ENCODE results near the gene SPNS3. TPM values are rescaled to one million over a fixed set of nuclear protein-coding genes. Genes with fewer than 3 reads are reported as not detected.

Gene SPNS3
- total and polyA plus RNA-seq, 2 of the 8 experiments (the other 6 are each of a cell fraction or from before 2014, with no cell fraction given) = not detected

DNA sequence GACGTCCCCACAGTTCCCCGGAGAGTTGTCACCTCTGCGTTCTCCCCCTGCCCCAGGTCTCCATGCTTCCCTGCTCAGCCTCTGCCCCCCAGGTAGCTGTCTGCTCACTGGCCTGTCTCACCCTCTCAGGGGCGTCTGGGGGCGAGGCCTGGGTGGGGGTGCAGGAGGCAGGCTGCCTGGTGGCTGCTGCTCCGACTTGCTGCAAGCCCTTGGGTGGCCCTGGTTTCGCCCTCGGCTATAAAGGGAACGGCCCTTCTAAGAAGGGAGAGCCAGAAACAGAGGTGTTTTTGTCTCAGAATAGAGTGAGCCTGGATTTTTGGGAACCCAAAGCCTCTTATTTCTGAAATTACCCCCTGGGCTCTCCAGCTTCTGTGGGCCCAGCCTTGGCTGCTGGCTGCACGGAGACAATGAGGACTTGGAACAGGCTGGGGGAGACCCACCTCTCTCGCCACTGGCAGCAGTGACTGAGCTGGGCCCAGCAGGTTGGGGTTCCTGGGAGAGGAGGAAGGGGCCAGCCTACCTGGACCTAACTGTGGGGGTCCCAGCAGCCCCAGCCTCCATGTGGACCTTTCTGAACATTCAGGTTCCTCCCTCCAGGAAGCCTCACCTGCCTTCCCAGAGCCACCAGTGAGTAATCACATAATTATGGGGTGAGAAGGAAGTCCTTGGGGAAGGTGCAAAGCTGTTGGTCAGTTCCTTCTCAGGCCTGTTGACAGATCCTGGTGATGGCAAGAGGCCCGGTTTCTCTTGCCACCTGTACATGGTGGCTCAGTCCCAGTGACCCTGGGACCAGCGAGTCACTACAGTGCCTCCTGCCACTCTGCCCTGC, 49.5 kb downstream of the SPNS3 start:
- H3K27ac ChIP-seq (ENCODE audit: low read depth, low read length) = no peak overlapping the region
- H3K23ac ChIP-seq (ENCODE audit: insufficient read length) = no peak overlapping the region
- H3K14ac ChIP-seq (ENCODE audit: insufficient read length) = no peak overlapping the region
- H3K4me3 ChIP-seq (ENCODE audit: extremely low read depth in 1 of 4, insufficient read depth in 2 of 4, low read depth in 3 of 4, low read length in 4 of 4) = no peak overlapping the region
- no peak for DNase-seq (ENCODE audit: low read depth in 1 of 2, low spot score in 2 of 2)
- no peak overlapping the region for H2BK12ac ChIP-seq (ENCODE audit: low read depth, low read length)
- H2BK20ac ChIP-seq (ENCODE audit: low read length) = no peak overlapping the region
- no peak overlapping the region for H3K4ac ChIP-seq (replicated peaks; ENCODE audit: insufficient read length, low read depth, low read length)
- no peaks in the 10 kb centered on the region for H3K23me2 ChIP-seq (ENCODE audit: low read depth, low read length)
- no peak for TF ChIP-seq HDAC6 (IDR thresholded peaks at IDR 0.05; ENCODE audit: low read depth, low read length)
- no peak for TF ChIP-seq CHD2 (IDR thresholded peaks at IDR 0.05; ENCODE audit: low read length)
- no peak for TF ChIP-seq TEAD4 (IDR thresholded peaks at IDR 0.05; ENCODE audit: low read depth, low read length)
- TF ChIP-seq SIX5 (IDR thresholded peaks at IDR 0.05; ENCODE audit: low read depth, low read length) = no peak
- TF ChIP-seq, protein P1, sequence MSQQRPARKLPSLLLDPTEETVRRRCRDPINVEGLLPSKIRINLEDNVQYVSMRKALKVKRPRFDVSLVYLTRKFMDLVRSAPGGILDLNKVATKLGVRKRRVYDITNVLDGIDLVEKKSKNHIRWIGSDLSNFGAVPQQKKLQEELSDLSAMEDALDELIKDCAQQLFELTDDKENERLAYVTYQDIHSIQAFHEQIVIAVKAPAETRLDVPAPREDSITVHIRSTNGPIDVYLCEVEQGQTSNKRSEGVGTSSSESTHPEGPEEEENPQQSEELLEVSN (IDR thresholded peaks at IDR 0.05) = no peak
- no peak for TF ChIP-seq POLR2AphosphoS5 (IDR thresholded peaks at IDR 0.05; ENCODE audit: low read depth, low read length)
- no peak for TF ChIP-seq BCL11A (IDR thresholded peaks at IDR 0.05; ENCODE audit: low read depth in 2 of 2, low read length in 2 of 2)
- TF ChIP-seq FOSL1 (IDR thresholded peaks at IDR 0.05; ENCODE audit: insufficient read depth, low read depth, low read length) = no peak
- no peaks in the 10 kb centered on the region for H4K20me1 ChIP-seq (replicated peaks in 1 of 2; ENCODE audit: control insufficient read depth in 1 of 2, insufficient read depth in 2 of 2, low read length in 2 of 2)
- FAIRE-seq = no peak
- H3K18ac ChIP-seq (ENCODE audit: extremely low read depth, low read length) = no peak overlapping the region
- H3K9me3 ChIP-seq (ENCODE audit: insufficient read depth in 2 of 2, low read depth in 1 of 2, low read length in 1 of 2) = no peaks in the 10 kb centered on the region
- H2BK15ac ChIP-seq (ENCODE audit: low read length) = no peak overlapping the region
- no peak overlapping the region for H4K5ac ChIP-seq (ENCODE audit: insufficient read length, low read depth, low read length)
- no peak overlapping the region for H3K56ac ChIP-seq (replicated peaks; ENCODE audit: insufficient read length, low read depth, low read length)
- no peaks in the 10 kb centered on the region for H3K79me2 ChIP-seq (ENCODE audit: control insufficient read depth in 1 of 2, insufficient read depth in 2 of 2, low read length in 2 of 2)
- no peak overlapping the region for H2AK5ac ChIP-seq (ENCODE audit: low read depth, low read length)
- ChIA-PET CTCF (ENCODE audit: partially characterized antibody) (interaction anchor here (1.1 to 1.3 kb wide), 4 partner anchors 10 to 142 kb away, joined by 3 to 4 read pairs (median 3); no protein-coding TSS in a partner anchor), POLR2A (ENCODE audit: partially characterized antibody) (interaction anchor here (1.1 to 2.6 kb wide), 2 partner anchors 17 to 44 kb away, joined by 3 to 7 read pairs; no protein-coding TSS in a partner anchor)
- H2BK5ac ChIP-seq (ENCODE audit: low read depth, low read length) = no peak overlapping the region
- 87% methylated on average over 12 of the region's 13 CpGs; no CpG with 5 or more reads in 1 of the 2 experiments for WGBS, 2 experiments (ENCODE audit: extremely low coverage in 1 of 2, insufficient coverage in 1 of 2, insufficient read length in 1 of 2, insufficient replicate concordance in 2 of 2, low coverage in 1 of 2, low lambda C conversion rate in 2 of 2, missing lambda C conversion rate in 1 of 2)
- H3K4me1 ChIP-seq (replicated peaks in 1 of 4; ENCODE audit: control insufficient read depth in 3 of 4, insufficient read depth in 4 of 4, low read length in 3 of 4) = peaks cover 0 to 12% (median 5%) of the 10 kb centered on the region in 4 experiments; a peak in 4 of 7 replicates
- no peaks in the 10 kb centered on the region for H3K36me3 ChIP-seq (ENCODE audit: control insufficient read depth in 2 of 4, insufficient read depth in 4 of 4, low read length in 3 of 4)
- H3K9ac ChIP-seq (replicated peaks in 1 of 4; ENCODE audit: extremely low read depth in 1 of 4, low read depth in 3 of 4, low read length in 3 of 4) = no peak overlapping the region
- no peak overlapping the region for H2AFZ ChIP-seq (ENCODE audit: low read length)
- no peaks in the 10 kb centered on the region for H3K79me1 ChIP-seq (ENCODE audit: low read depth, low read length)
- no peak overlapping the region for H4K91ac ChIP-seq (replicated peaks; ENCODE audit: insufficient read length, low read length)
- H2BK120ac ChIP-seq (replicated peaks; ENCODE audit: low read depth, low read length) = no peak overlapping the region
- H3K27me3 ChIP-seq (replicated peaks in 1 of 4; ENCODE audit: control insufficient read depth in 3 of 4, extremely low read depth in 1 of 4, insufficient read depth in 3 of 4, low read length in 3 of 4) = no peaks in the 10 kb centered on the region
- H3K4me2 ChIP-seq (ENCODE audit: insufficient read depth in 1 of 2, low read depth in 2 of 2, low read length in 2 of 2) = no peak overlapping the region
- H4K8ac ChIP-seq (ENCODE audit: extremely low read depth, insufficient read depth, low read length) = no peak overlapping the region
